ENCODE data around the gene CHIT1.

Gene CHIT1

GRCh38 chr1:203210350-203210749 lies 19.1 kb downstream of the CHIT1 start:
- TF ChIP-seq, protein P1, sequence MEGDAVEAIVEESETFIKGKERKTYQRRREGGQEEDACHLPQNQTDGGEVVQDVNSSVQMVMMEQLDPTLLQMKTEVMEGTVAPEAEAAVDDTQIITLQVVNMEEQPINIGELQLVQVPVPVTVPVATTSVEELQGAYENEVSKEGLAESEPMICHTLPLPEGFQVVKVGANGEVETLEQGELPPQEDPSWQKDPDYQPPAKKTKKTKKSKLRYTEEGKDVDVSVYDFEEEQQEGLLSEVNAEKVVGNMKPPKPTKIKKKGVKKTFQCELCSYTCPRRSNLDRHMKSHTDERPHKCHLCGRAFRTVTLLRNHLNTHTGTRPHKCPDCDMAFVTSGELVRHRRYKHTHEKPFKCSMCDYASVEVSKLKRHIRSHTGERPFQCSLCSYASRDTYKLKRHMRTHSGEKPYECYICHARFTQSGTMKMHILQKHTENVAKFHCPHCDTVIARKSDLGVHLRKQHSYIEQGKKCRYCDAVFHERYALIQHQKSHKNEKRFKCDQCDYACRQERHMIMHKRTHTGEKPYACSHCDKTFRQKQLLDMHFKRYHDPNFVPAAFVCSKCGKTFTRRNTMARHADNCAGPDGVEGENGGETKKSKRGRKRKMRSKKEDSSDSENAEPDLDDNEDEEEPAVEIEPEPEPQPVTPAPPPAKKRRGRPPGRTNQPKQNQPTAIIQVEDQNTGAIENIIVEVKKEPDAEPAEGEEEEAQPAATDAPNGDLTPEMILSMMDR (IDR thresholded peaks at IDR 0.05), result no peak

DNA sequence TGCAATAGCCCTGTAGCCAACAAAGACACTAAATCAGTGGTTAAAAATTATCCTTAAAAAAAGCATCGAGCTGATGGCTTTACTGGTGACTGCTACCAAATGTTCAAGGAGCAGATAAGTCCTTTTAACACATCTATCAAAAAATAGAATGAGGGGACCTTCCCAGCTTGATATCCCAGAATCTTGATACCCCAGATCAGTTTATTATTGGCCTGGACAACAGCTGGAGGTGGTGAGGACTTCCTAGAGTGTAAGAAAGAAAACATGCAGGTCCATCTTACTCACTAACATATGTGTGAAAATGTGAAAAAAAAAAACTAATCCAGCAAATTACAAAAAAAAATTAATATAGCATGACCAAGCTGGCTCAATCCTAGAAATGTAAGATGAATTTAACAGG lies 21.3 kb downstream of the CHIT1 start:
- TF ChIP-seq, protein P1 (IDR thresholded peaks at IDR 0.05), result no peak

DNA sequence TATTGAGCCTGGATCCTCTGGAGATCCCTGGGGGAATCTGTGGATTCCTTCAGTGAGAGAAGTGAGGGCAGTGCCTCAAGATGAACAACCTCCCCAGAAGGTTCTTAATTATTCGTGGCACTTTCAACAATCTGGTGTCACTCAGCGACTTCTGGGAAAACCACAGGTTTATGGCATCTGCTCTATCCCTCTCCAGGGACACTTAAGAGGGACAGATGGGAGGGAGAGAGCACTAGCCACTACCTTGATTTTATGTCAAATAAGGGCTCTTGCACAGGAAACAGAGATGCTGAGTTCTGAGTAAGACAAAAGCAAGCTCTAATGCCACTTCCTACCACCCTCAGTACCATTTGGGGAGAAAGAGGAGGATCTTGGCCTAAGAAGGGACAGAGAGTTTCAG lies 21.7 kb downstream of the CHIT1 start:
- TF ChIP-seq, protein P1 (IDR thresholded peaks at IDR 0.05), result no peak

- TF ChIP-seq, protein P1 (IDR thresholded peaks at IDR 0.05), result no peak
Measured at GRCh38 chr1:203206129-203206687, 23.3 kb downstream of the CHIT1 start.

DNA sequence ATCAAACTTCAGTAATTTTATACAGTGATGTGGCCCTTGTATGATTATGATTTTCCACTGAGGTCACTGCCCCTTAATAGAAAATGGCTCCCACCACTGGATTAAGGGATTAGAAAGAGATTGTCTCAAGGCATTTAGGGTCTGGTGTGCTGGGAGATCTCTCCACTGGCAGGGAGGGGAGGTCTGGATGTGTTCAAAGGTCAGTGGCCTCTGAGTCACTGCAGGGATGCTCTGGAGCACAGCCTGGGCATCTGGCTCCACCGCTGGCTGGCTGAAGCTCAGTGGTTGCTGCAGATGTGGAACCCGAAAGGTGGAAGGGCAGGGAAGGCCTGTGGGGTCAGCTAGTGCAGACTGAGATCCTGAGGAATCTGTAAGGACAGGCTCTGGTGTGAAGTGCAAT lies 24.7 kb downstream of the CHIT1 start:
- TF ChIP-seq, protein P1 (IDR thresholded peaks at IDR 0.05), result no peak

DNA sequence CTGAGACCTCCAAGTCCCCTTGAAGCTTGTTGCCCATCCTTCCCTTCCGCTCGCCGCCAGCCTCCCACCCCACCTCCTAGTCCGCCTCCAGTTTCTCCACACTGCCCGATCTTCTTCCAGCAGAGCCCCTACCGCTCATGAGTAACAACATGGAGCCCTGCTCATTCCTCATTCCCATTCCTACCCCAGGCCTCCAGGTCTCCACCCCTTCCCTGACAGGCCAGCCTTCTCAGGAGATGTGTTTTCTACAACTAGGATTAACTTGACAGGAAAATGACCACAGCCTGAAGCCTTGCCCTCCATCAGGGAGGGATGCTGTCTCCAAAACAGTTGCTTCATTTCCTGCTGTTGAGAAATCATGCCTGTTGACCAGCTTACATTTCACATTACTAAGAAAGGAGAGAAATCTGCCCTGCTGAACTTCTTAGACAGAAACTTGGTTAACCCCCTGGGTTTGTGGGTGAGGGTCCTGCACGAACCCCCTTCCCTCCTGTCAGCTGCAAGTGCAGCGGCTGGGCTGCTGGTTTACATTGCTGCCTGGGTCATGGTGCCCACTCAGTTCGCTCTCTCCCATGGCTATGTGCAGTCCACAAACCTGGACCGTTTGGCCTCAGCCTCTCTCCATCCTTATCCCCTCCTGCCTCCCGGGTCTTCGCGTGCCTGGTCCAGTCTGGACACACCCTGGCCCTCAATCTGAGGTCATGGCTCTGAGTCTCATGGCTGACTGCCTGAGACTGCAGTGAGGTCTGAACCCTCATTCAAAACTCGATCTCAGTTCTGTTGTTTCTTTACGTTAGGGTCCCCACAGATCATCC lies 26.8 kb downstream of the CHIT1 start:
- TF ChIP-seq, protein P1 (IDR thresholded peaks at IDR 0.05), result no peak

GRCh38 chr1:203201516-203202205 lies 27.8 kb downstream of the CHIT1 start:
- TF ChIP-seq, protein P1 (IDR thresholded peaks at IDR 0.05), result no peak

Data from LNCAP (cell line).